IPS-20b (cell line): ENCODE data around the gene DGKZ.
A peak's percentile ranks its signal among the peaks of the same experiment; 100 is the strongest.

Source experiments
- H3K27ac ChIP-seq: one replicate; pipeline ENCODE4 v1.5.1; 2013; ENCODE audit warnings: low read length
- H3K27me3 ChIP-seq: 2 replicates; pipeline ENCODE4 v1.6.1; 2013; ENCODE audit warnings: mild to moderate bottlenecking, low read length, inconsistent platforms; ENCODE audit not compliant: insufficient read depth
- H3K36me3 ChIP-seq: 2 replicates; pipeline ENCODE4 v1.6.1; 2013; ENCODE audit warnings: low read depth, mild to moderate bottlenecking, inconsistent platforms, low read length, moderate library complexity; ENCODE audit not compliant: insufficient read depth
- H3K4me1 ChIP-seq: 2 replicates; pipeline ENCODE4 v1.6.1; 2013; ENCODE audit warnings: mild to moderate bottlenecking, control low read depth, inconsistent platforms, low read length, moderate library complexity; ENCODE audit not compliant: insufficient read depth
- H3K4me3 ChIP-seq: 2 replicates; pipeline ENCODE4 v1.5.1; 2013; ENCODE audit warnings: mild to moderate bottlenecking, low read length, inconsistent platforms
- H3K9ac ChIP-seq: 2 replicates; pipeline ENCODE4 v1.6.1; 2013; ENCODE audit warnings: low read depth, mild to moderate bottlenecking, inconsistent platforms, low read length, moderate library complexity
- H3K9me3 ChIP-seq: 2 replicates; pipeline ENCODE4 v1.6.1; 2013; ENCODE audit warnings: mild to moderate bottlenecking, low read depth, low read length, inconsistent platforms; ENCODE audit not compliant: insufficient read depth

DGKZ gene

DNA sequence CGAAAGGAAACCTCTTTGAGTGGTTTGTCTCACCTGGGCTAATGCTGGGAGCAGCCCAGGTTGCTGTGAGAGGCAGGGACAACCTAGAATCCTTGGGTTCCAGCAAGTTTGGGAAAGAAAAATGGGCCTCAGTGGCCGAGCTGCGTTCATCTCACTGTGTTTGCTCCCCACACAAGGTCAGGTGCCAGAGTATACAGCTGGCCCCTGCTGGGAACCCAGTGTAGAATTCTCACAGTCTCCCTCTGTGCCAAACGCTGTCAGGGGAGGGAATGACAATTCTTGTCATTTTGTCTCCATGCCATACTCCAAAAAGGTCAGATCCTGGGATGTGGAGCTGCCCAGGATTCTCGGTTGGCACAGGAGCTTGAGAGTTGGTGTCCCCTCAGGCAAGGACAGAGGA is 4.3 kb downstream of the DGKZ start:
- H3K4me1 ChIP-seq, result peaks cover 32% of the 10 kb centered on the region

DNA sequence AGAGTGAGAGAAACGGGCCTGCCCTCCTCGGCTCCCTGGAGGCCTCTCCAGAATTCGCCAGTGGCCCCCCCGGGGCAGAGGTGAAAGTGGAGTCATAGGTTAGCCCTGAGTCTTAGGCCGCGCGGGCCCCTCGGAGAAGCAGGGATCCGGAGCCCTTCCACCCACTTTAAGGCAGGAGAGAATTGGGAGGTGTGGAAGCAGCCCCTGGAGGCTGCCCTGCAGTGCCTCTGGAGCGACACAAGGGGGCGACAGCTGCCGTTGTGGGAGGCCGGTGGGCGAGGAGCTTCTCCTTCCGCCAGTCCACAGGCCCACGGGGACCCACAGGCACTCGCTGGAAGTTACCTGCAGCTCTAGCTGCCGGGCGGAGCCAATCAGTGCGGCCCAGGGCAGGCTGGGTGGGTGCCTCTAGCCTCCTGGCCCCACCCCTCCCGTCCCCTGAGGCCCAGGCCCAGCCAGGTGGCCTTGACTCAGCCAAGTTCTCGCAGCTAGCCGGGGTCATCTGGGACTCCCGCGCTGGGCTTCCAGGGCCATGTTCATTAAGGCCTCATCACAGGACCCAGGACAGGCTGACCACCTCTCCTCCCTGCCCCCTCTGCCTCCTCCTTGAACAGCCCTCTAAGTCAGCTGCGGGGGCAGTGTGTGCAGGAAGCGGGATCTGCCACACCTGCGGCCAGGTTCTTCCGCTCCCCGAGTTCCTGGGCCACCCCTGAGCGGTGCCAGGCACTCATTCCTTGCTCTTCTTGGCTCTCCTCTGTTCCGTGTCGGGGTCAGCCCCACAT is 5.0 kb downstream of the DGKZ start:
- Histone ChIP-seq H3K27me3 (no peaks in the 10 kb centered on the region), H3K4me3 (no peak overlapping the region), H3K9me3 (no peaks in the 10 kb centered on the region), H3K9ac (peak overlapping the region; percentile 0; the same call in 1 of the 2 replicates), H3K27ac (peak overlapping the region; percentile 18), H3K4me1 (peaks cover 33% of the 10 kb centered on the region), H3K36me3 (peaks cover 17% of the 10 kb centered on the region; the same call in 1 of the 2 replicates)

More for the DNA sequence above, 4.3 kb downstream of the DGKZ start:
- Histone ChIP-seq H3K9ac (no peak overlapping the region; the same call in 1 of the 2 replicates), H3K4me3 (no peak overlapping the region), H3K27ac (no peak overlapping the region), H3K27me3 (peaks cover 4% of the 10 kb centered on the region), H3K36me3 (peaks cover 16% of the 10 kb centered on the region; the same call in 1 of the 2 replicates), H3K9me3 (no peaks in the 10 kb centered on the region)

DNA sequence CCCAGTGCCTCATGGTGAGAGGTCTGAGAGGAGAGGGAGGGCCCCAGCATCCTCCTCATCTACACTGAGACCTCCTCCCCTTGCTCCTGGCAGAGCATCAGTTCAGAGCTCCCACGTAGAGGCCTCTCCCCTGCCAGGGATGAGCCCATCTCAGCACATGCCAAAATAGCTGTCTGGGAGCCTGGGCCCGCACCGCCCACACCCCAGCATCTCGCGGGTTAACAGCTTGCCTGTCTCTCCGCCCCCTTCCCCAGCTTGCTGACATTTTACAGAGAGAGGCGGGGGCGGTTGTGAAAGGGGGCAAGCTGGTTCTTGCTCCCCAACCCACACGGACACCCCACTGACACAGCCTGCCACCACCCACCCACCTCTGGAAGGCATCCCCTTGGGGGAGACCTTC is 6.4 kb downstream of the DGKZ start:
- no peaks in the 10 kb centered on the region for H3K27me3 ChIP-seq
- H3K27ac ChIP-seq, result no peak overlapping the region
- H3K4me3 ChIP-seq, result no peak overlapping the region
- no peak overlapping the region for H3K9ac ChIP-seq
- peaks cover 25% of the 10 kb centered on the region for H3K4me1 ChIP-seq
- H3K9me3 ChIP-seq, result no peaks in the 10 kb centered on the region
- H3K36me3 ChIP-seq, result peaks cover 17% of the 10 kb centered on the region; the same call in 1 of the 2 replicates

DNA sequence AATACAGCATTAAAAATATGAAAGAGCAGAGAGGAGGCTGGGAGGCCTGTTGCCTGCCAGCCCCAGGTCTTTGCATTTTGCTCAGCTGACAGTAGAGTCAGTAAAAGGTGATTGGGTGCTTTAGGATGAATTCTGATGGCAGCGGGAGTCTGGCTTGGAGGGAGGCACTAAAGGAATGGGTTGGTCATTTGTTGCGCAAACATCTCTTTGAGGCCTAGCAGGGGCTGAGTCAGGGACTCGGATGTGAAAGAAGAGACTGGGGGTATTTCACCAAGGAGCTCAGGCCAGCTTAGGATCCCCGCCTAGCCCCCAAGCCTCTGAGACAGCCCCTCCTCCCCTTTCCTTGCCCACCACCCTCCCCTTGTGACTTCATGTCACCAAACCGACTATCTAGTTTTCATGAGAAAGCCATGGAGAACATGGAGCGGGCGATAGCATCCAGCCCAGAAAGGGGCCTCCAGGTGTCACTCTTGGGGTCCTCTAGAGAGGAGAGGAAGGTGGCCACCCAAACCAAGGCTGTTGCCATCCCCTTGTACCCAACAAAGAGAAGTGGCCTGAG is 9.7 kb downstream of the DGKZ start:
- Histone ChIP-seq H3K4me3 (no peak overlapping the region), H3K36me3 (peaks cover 17% of the 10 kb centered on the region; the same call in 1 of the 2 replicates), H3K9ac (no peak overlapping the region), H3K27ac (no peak overlapping the region), H3K27me3 (no peaks in the 10 kb centered on the region), H3K4me1 (peaks cover 17% of the 10 kb centered on the region; the same call in 1 of the 2 replicates), H3K9me3 (no peaks in the 10 kb centered on the region)

DNA sequence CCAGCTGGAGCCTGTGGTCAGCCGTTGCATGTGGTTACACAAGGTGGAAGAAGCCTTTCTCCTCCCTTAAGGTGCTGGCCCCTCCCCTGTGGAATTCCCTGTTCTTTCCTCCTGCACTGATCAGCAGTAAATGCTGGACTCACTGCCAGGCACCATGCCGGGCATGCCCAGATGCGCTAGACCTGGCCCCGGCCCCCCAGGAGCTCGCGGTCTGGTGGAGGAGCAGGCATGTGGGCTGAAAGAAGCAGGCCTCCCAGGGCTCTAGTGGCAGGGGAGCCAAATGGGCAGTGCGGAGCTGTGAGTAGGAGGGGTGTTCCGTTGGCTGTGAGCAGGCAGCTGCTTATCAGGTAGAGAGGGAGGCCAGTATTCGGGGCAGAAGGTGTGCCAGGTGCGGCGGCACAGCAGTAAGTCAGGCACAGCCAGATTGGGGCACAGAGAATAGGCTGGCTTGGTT is 10.2 kb downstream of the DGKZ start:
- H3K4me3 ChIP-seq, result no peak overlapping the region
- no peaks in the 10 kb centered on the region for H3K27me3 ChIP-seq
- H3K27ac ChIP-seq, result no peak overlapping the region
- peaks cover 16% of the 10 kb centered on the region; the same call in 1 of the 2 replicates for H3K4me1 ChIP-seq
- H3K9ac ChIP-seq, result no peak overlapping the region
- no peaks in the 10 kb centered on the region for H3K9me3 ChIP-seq
- H3K36me3 ChIP-seq, result peaks cover 17% of the 10 kb centered on the region; the same call in 1 of the 2 replicates

DNA sequence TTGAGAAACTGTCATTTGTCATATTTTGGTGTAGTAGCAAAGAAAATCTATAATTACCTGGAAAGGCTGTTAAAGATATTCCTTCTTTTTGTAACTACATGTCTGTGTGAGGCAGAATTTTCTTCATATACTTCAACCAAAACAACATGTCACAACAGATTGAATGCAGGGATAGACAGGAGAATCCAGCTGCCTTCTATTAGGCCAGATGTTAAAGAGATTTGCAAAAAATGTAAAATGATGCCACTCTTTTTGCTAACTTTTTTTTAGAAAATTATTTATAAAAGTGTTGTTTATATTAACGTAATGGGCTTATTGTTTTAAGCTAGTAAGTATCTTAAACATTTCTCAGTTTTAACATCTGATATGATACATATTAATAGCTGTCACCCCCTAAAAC is 12.7 kb downstream of the DGKZ start:
- Histone ChIP-seq H3K9me3 (no peaks in the 10 kb centered on the region), H3K27ac (no peak overlapping the region), H3K27me3 (no peaks in the 10 kb centered on the region), H3K4me1 (peaks cover 16% of the 10 kb centered on the region; the same call in 1 of the 2 replicates), H3K4me3 (no peak overlapping the region), H3K9ac (no peak overlapping the region), H3K36me3 (peaks cover 6% of the 10 kb centered on the region; the same call in 1 of the 2 replicates)

DNA sequence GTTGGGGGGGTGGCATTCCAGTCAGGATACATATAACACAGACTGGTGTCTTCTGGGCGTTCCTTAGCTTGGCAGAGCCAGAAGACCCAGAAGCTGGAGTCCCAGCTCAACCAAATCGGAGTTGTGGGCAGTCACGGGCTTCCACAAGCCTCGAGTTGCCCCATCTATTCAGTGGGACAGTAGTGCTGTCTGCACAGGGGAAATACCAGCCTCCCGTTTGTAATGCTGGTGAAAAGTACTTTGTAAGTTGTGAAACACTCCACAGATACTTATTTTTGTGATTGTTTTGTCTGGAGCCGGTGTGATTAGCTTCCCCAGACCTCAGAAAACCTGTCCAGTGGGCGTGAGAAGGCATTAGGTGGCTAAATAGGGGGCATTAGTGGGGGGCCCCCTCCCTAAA is 13.6 kb downstream of the DGKZ start:
- peaks cover 16% of the 10 kb centered on the region; the same call in 1 of the 2 replicates for H3K4me1 ChIP-seq
- H3K27me3 ChIP-seq, result no peaks in the 10 kb centered on the region
- no peak overlapping the region for H3K4me3 ChIP-seq
- H3K9me3 ChIP-seq, result no peaks in the 10 kb centered on the region
- H3K27ac ChIP-seq, result peak overlapping the region; percentile 0
- peaks cover 6% of the 10 kb centered on the region; the same call in 1 of the 2 replicates for H3K36me3 ChIP-seq
- peak overlapping the region; percentile 37; the same call in 1 of the 2 replicates for H3K9ac ChIP-seq

DNA sequence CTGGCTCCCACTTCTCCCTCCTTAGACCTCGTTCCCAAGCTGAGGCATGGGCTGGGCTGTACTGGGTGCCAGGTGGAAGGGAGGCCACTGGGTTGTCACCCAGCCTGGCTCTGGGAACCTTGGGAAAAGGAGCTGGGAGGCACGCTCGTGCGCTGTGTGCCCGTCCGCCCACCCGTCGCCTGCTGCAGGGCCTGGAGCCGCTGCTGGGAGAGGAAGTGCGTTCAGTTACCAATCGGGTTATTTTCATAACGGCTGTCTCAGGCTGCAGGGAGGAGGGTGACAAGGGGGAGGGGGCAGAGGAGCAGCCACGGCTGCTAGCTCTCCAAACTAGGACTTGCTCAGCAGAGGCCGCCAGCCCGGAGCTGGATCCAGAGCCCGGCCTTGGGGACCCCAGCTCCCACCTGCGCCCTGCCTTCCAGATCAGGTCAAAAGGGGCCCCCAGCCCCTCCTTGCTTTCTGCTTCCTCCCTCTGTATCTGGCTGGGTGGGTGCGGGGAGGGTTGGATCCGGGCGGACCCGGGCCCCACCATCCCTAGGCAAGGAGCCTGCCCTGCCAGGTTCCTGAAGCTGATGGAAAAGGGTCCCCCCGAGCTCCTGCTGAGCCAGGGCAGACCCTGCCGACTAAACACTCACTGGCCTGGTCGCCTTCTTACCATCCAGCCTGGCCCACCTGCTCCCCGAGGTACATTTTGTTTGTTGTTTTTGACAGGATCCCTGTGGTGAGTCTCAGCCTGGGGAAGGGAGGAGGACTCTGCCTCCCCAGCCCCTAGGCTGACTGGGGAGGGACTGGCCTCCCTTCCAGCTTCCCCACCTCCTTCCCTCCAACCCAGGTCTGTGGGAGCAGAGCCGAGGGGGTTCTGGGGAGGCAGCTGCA is 14.3 kb downstream of the DGKZ start:
- Histone ChIP-seq H3K4me1 (peaks cover 16% of the 10 kb centered on the region; the same call in 1 of the 2 replicates), H3K4me3 (no peak overlapping the region), H3K9me3 (no peaks in the 10 kb centered on the region), H3K27me3 (no peaks in the 10 kb centered on the region), H3K9ac (peak overlapping the region; percentile 37; the same call in 1 of the 2 replicates), H3K36me3 (peaks cover 1% of the 10 kb centered on the region; the same call in 1 of the 2 replicates), H3K27ac (peak overlapping the region; percentile 0)

DNA sequence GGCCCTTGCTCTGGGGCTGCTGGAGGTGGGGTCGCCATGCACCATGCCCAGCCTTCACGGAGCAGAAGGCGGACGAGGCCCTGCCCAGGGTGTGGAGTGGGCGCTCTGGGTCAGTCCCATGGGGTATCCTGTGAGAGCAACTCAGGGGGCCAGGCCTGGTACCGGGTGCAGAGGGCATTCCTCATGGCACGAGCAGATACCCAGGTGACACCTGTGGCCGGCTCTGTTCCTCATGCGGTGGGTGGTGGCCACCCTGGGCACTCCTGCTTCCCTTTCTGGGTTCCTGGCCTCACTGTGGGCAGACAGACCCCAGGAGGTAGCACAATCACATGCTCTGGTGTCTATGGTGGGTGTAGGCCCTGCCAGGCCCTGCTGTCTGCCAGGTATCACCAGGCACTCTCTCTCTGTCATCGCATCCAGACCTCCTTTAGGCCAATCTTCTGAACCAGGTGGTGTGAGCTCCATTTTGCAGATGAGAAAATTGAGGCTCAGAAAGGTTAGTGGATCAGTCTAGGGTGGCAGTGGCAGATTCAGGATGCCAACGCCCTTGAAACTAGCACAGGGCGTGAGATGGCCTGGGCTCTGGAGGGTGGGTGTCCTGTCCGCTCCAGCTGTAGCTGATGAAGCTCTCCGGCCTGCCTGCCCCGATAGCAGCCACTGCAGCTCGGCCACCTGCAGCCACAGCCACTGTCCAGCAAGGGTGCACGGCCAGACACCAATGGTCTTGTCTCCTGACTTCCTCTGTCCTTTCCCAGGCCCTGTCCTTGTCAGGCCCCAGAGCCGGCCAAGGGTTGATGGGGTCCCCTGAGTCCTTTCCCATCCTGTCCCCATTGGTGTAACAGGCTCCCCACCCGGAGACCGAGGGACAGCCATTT is 15.1 kb downstream of the DGKZ start:
- no peaks in the 10 kb centered on the region for H3K9me3 ChIP-seq
- no peaks in the 10 kb centered on the region for H3K27me3 ChIP-seq
- no peaks in the 10 kb centered on the region for H3K36me3 ChIP-seq
- H3K27ac ChIP-seq, result no peak overlapping the region
- H3K4me3 ChIP-seq, result no peak overlapping the region
- H3K4me1 ChIP-seq, result peaks cover 10% of the 10 kb centered on the region; the same call in 1 of the 2 replicates
- H3K9ac ChIP-seq, result no peak overlapping the region

DNA sequence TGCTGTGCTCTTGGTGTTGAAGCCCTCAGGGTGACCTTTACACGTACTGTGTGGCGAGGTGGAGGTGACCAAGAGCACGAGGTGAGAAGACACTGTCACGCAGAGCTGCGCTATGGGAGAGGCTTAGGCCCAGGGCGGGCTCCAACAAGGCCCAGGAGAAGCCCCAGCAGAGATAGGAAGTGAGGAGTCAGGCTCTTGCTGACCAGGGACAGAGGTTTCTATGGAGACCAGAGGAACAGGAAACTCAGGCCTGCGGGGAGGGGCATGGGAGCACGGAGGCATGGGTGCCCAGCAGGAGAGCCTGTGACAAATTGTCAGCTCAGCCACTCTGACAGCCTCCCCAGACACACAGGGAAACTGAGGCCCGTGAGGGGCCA is 15.8 kb downstream of the DGKZ start:
- no peak overlapping the region for H3K9ac ChIP-seq
- H3K9me3 ChIP-seq, result no peaks in the 10 kb centered on the region
- no peak overlapping the region for H3K4me3 ChIP-seq
- H3K27ac ChIP-seq, result no peak overlapping the region
- H3K36me3 ChIP-seq, result peaks cover 3% of the 10 kb centered on the region; the same call in 1 of the 2 replicates
- no peaks in the 10 kb centered on the region for H3K27me3 ChIP-seq
- peaks cover 10% of the 10 kb centered on the region; the same call in 1 of the 2 replicates for H3K4me1 ChIP-seq
